CD4-positive, alpha-beta memory T cell (primary cell): ENCODE results near the gene FRMD4B. TPM values are rescaled to one million over a fixed set of nuclear protein-coding genes. Genes with fewer than 3 reads are reported as not detected.
"Not testable (repeated sequence)": the region's sequence is repeated elsewhere in the genome, so short reads cannot be mapped to it uniquely, and the experiment has no call there.

ENCODE experiments used
- CTCF ChIA-PET: fragments of 350-600 bp; sonication (Branson Sonifier 250); formaldehyde crosslinking; loops from one replicate; lab custom pipeline; 2021; ENCODE audit warnings: inconsistent platforms; ENCODE audit not compliant: partially characterized antibody; lab: Charles Lee
- POLR2A ChIA-PET: fragments of 350-600 bp; sonication (Branson Sonifier 250); formaldehyde crosslinking; loops from one replicate; lab custom pipeline; 2021; ENCODE audit not compliant: partially characterized antibody; lab: Charles Lee
- DNase-seq, 5 donors: peaks; one replicate each; pipeline versions ENCODE4 v3.0.0 to v3.0.0-alpha.2; 2020 to 2022; ENCODE audit warnings: mixed read lengths in 1 of 5
- H3K27ac ChIP-seq: one replicate; pipeline ENCODE4 v1.7.0; 2013; ENCODE audit warnings: low read depth, low read length
- H3K27me3 ChIP-seq: 2 replicates; pipeline ENCODE4 v1.7.0; 2013; ENCODE audit warnings: mild to moderate bottlenecking, low read length, moderate library complexity; ENCODE audit not compliant: insufficient read depth
- H3K36me3 ChIP-seq: 2 replicates; pipeline ENCODE4 v1.7.0; 2013; ENCODE audit warnings: mild to moderate bottlenecking, low read length, moderate library complexity; ENCODE audit not compliant: insufficient read depth
- H3K4me1 ChIP-seq: 2 replicates; pipeline ENCODE4 v1.7.0; 2013; ENCODE audit warnings: mild to moderate bottlenecking, low read length, moderate library complexity; ENCODE audit not compliant: insufficient read depth
- H3K4me3 ChIP-seq, 2 donors: one replicate each; pipeline ENCODE4 v1.7.0; 2013; ENCODE audit warnings: low read length in 2 of 2, mild to moderate bottlenecking in 1 of 2
- H3K9me3 ChIP-seq, 2 donors: one replicate each; pipeline ENCODE4 v1.7.0; 2013; ENCODE audit warnings: low read length in 2 of 2, control low read depth in 1 of 2; ENCODE audit not compliant: control insufficient read depth in 1 of 2
- H3K27ac Mint-ChIP-seq, 7 donors: one replicate each; pipeline ENCODE4 v1.8.0; 2020 to 2021; ENCODE audit warnings: mixed read lengths in 7 of 7, mild to moderate bottlenecking in 6 of 7, inconsistent platforms in 3 of 7, moderate library complexity in 3 of 7
- H3K27me3 Mint-ChIP-seq, 2 donors: one replicate each; pipeline ENCODE4 v1.8.0; 2020 to 2021; ENCODE audit warnings: mixed read lengths in 2 of 2
- H3K36me3 Mint-ChIP-seq, 2 donors: one replicate each; pipeline ENCODE4 v1.8.0; 2020 to 2021; ENCODE audit warnings: mixed read lengths in 2 of 2, inconsistent platforms in 1 of 2, mild to moderate bottlenecking in 1 of 2
- H3K4me1 Mint-ChIP-seq, 4 donors: one replicate each; pipeline ENCODE4 v1.8.0; 2020 to 2021; ENCODE audit warnings: mixed read lengths in 4 of 4, mild to moderate bottlenecking in 1 of 4
- H3K4me3 Mint-ChIP-seq, 8 donors: one replicate each; pipeline ENCODE4 v1.8.0; 2020 to 2021; ENCODE audit warnings: mixed read lengths in 8 of 8, mild to moderate bottlenecking in 7 of 8, moderate library complexity in 6 of 8, inconsistent platforms in 3 of 8
- H3K9me3 Mint-ChIP-seq, 8 donors: one replicate each; pipeline ENCODE4 v1.8.0; 2020 to 2021; ENCODE audit warnings: mixed read lengths in 8 of 8, mild to moderate bottlenecking in 5 of 8, inconsistent platforms in 3 of 8, moderate library complexity in 1 of 8
- intact Hi-C: fragments of 100-400 bp; cut with micrococcal nuclease; formaldehyde crosslinking; loops from one replicate; pipeline ENCODE4 v1.15.1; 2023
- polyA plus RNA-seq, 2 donors: library from polyadenylated mRNA; unstranded; fragments of 300-500 nt; fragmentation: Illumina TruSeq; gene quantifications; one replicate each; pipeline ENCODE4 v1.2.3, GENCODE V29; 2021
- total RNA-seq, 2 experiments: library from RNA; stranded (reverse); gene quantifications; one replicate each; pipeline ENCODE4 v1.2.3, GENCODE V29; 2021

FRMD4B gene
- total and polyA plus RNA-seq, 4 experiments from 2014 or later = 3.1 to 18.3 (median 13.5) TPM

DNA sequence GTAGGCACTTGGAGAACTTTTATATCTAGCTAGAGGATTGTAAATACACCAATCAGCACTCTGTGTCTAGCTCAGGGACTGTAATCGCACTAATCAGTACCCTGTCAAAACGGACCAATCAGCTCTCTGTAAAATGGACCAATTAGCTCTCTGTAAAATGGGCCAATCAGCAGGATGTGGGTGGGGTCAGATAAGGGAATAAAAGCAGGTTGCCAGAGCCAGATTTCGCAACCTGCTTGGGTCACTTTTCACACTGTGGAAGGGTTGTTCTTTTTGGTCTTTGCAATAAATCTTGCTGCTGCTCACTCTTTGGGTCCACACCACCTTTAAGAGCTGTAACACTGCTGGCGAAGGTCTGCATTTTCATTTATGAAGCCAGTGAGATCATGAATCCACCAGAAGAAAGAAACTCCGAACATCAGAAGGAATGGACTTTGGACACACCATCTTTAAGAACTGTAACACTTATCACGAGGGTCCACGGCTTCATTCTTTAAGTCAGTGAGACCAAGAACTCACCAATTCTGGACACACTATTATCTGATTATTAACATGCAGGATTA, 125.0 kb downstream of the FRMD4B start:
- H3K27me3 ChIP-seq, intact Hi-C loops, H3K27me3 Mint-ChIP-seq, DNase-seq, H3K4me3 Mint-ChIP-seq, H3K9me3 ChIP-seq, H3K27ac Mint-ChIP-seq, POLR2A ChIA-PET, H3K36me3 ChIP-seq, H3K4me1 Mint-ChIP-seq, H3K27ac ChIP-seq, H3K9me3 Mint-ChIP-seq, H3K4me3 ChIP-seq, CTCF ChIA-PET, H3K36me3 Mint-ChIP-seq, H3K4me1 ChIP-seq: not testable (repeated sequence)

DNA sequence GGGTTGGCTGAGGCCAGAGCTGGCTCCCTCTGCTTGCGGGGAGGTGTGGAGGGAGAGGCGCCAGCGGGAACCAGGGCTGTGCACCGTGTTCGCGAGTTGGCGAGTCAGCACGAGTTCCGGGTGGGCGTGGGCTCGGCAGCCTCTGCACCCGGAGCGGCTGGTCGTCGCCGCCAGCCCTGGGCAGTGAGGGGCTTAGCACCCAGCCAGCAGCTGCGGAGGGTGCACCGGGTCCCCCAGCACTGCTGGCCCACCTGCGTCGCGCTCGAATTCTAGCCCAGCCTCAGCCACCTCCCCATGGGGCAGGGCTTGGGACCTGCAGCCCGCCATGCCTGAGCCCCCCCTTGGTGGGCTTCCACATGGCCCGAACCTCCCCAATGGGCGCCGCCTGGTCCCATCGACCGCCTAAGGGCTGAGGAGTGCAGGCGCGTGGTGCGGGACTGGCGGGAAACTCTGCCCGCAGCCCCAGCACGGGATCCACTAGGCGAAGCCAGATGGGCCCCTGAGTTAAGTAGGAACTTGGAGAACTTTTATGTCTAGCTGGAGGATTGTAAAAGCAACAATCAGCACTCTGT, 125.6 kb downstream of the FRMD4B start:
- no peaks in the 10 kb centered on the region for H3K9me3 Mint-ChIP-seq
- H3K36me3 Mint-ChIP-seq = no peaks in the 10 kb centered on the region
- CTCF ChIA-PET = no interaction called here
- H3K9me3 ChIP-seq = no peaks in the 10 kb centered on the region
- intact Hi-C loops = no loop called here
- H3K27me3 Mint-ChIP-seq = no peaks in the 10 kb centered on the region
- H3K4me3 Mint-ChIP-seq = no peak overlapping the region
- DNase-seq = no peak
- POLR2A ChIA-PET = no interaction called here
- H3K36me3 ChIP-seq = no peaks in the 10 kb centered on the region
- H3K4me1 Mint-ChIP-seq = no peaks in the 10 kb centered on the region
- H3K4me3 ChIP-seq = no peak overlapping the region
- no peak overlapping the region for H3K27ac Mint-ChIP-seq
- no peaks in the 10 kb centered on the region for H3K27me3 ChIP-seq
- no peaks in the 10 kb centered on the region for H3K4me1 ChIP-seq
- H3K27ac ChIP-seq = no peak overlapping the region

DNA sequence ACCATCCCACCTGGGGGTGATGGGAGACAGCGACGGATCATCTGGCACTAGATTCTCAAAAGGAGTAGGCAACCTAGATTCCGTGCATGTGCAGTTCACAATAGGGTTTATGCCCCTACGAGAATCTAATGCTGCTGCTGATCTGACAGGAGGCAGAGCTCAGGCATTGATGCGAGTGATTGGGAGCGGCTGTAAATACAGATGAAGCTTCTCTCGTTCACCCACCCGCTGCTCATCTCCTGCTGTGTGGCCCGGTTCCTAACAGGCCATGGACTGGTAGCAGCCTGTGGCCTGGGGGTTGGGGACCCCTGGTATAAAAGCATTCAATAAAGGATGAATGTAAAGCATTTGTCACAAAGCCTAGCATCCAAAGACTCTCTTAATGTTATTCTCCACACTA, 126.8 kb downstream of the FRMD4B start:
- Mint-ChIP-seq H3K9me3 (no peaks in the 10 kb centered on the region), H3K4me3 (no peak overlapping the region)

DNA sequence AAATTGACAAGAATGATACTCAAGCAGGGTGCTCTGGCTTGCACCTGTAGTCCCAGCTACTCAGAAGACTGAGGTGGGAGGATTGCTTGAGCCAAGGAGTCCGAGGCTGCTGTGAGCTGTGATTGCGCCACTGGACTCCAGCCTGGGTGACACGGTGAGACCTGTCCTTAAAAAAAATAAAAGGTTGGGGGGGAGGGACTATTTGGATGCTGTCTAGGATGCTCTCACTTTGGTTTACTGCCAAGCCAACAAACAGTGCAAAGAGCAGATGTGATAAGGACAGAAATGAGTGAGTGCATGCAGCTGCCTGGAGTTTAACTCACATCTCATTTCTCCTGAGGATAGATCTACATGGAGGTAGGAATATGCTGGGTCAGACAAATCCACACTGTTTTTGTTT, 130.0 kb downstream of the FRMD4B start:
- intact Hi-C loops = no loop called here
- H3K4me3 Mint-ChIP-seq = no peak overlapping the region
- CTCF ChIA-PET = interaction anchor here (0.9 kb wide), 1 partner anchor 136 kb away, joined by 4 read pairs; no protein-coding TSS in a partner anchor

More for the DNA sequence above, 126.8 kb downstream of the FRMD4B start:
- no peaks in the 10 kb centered on the region for H3K4me1 ChIP-seq
- POLR2A ChIA-PET = no interaction called here
- Mint-ChIP-seq H3K36me3 (no peaks in the 10 kb centered on the region), H3K4me1 (no peaks in the 10 kb centered on the region), H3K27me3 (no peaks in the 10 kb centered on the region), H3K27ac (no peak overlapping the region)
- CTCF ChIA-PET = interaction anchor here (0.8 kb wide), 1 partner anchor 18 kb away, joined by 3 read pairs; no protein-coding TSS in a partner anchor
- H3K4me3 ChIP-seq = no peak overlapping the region
- no peaks in the 10 kb centered on the region for H3K27me3 ChIP-seq
- no peak for DNase-seq
- H3K27ac ChIP-seq = no peak overlapping the region
- intact Hi-C loops = no loop called here
- no peaks in the 10 kb centered on the region for H3K9me3 ChIP-seq
- no peaks in the 10 kb centered on the region for H3K36me3 ChIP-seq

GRCh38 chr3:69254351-69254750, 131.5 kb downstream of the FRMD4B start:
- Histone ChIP-seq H3K27ac (no peak overlapping the region), H3K9me3 (no peaks in the 10 kb centered on the region), H3K4me3 (no peak overlapping the region), H3K36me3 (no peaks in the 10 kb centered on the region), H3K27me3 (no peaks in the 10 kb centered on the region), H3K4me1 (peaks cover 4% of the 10 kb centered on the region)
- Mint-ChIP-seq H3K36me3 (no peaks in the 10 kb centered on the region), H3K4me1 (peaks cover 5 to 10% (median 8%) of the 10 kb centered on the region in 4 donors), H3K9me3 (no peaks in the 10 kb centered on the region), H3K27me3 (no peaks in the 10 kb centered on the region), H3K27ac (no peak overlapping the region), H3K4me3 (no peak overlapping the region)
- DNase-seq = no peak
- intact Hi-C loops = no loop called here
- CTCF ChIA-PET = interaction anchor here (1.4 kb wide), 1 partner anchor 93 kb away, joined by 3 read pairs; no protein-coding TSS in a partner anchor
- POLR2A ChIA-PET = no interaction called here

More for the DNA sequence above, 130.0 kb downstream of the FRMD4B start:
- Mint-ChIP-seq H3K36me3 (no peaks in the 10 kb centered on the region), H3K27me3 (no peaks in the 10 kb centered on the region), H3K9me3 (no peaks in the 10 kb centered on the region), H3K4me1 (no peaks in the 10 kb centered on the region), H3K27ac (no peak overlapping the region)
- Histone ChIP-seq H3K27me3 (no peaks in the 10 kb centered on the region), H3K36me3 (no peaks in the 10 kb centered on the region), H3K27ac (no peak overlapping the region), H3K4me1 (no peaks in the 10 kb centered on the region), H3K9me3 (no peaks in the 10 kb centered on the region), H3K4me3 (no peak overlapping the region)
- POLR2A ChIA-PET = no interaction called here
- DNase-seq = no peak

DNA sequence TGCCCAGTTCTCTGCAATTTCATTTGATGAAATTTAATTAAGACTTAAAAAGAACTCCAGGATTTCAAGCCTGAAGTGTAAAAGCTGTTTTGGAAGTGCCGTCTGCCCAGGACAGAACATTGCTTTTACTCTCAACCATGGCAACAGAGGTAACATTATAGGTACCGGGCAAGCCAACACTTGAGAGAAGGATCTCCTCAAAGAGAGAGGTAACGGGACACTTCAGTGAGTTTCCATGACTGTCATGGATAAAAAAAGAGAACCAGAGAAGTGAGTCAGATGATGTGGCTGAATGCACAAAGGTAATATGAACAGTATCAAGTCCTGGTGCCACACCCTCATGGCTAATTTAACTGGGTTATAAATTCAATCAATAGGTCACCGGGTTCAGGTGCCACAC, 133.3 kb downstream of the FRMD4B start:
- CTCF ChIA-PET = no interaction called here
- H3K9me3 Mint-ChIP-seq = no peaks in the 10 kb centered on the region
- intact Hi-C loops = no loop called here

GRCh38 chr3:69252141-69252540, 133.7 kb downstream of the FRMD4B start:
- H3K27ac Mint-ChIP-seq = no peak overlapping the region

More for the DNA sequence above, 133.3 kb downstream of the FRMD4B start:
- Mint-ChIP-seq H3K27ac (no peak overlapping the region), H3K4me1 (peaks cover 11 to 19% (median 14%) of the 10 kb centered on the region in 4 donors), H3K36me3 (no peaks in the 10 kb centered on the region), H3K4me3 (no peak overlapping the region), H3K27me3 (no peaks in the 10 kb centered on the region)
- POLR2A ChIA-PET = interaction anchor here (1.1 kb wide), 1 partner anchor 16 kb away, joined by 3 read pairs; no protein-coding TSS in a partner anchor
- Histone ChIP-seq H3K27ac (no peak overlapping the region), H3K27me3 (no peaks in the 10 kb centered on the region), H3K36me3 (no peaks in the 10 kb centered on the region), H3K4me3 (no peak overlapping the region), H3K4me1 (peaks cover 12% of the 10 kb centered on the region), H3K9me3 (no peaks in the 10 kb centered on the region)
- no peak for DNase-seq

More at GRCh38 chr3:69252141-69252540, 133.7 kb downstream of the FRMD4B start:
- intact Hi-C loops = no loop called here
- no peak for DNase-seq
- Histone ChIP-seq H3K4me3 (no peak overlapping the region), H3K36me3 (no peaks in the 10 kb centered on the region), H3K27me3 (no peaks in the 10 kb centered on the region), H3K27ac (no peak overlapping the region), H3K4me1 (peaks cover 12% of the 10 kb centered on the region), H3K9me3 (no peaks in the 10 kb centered on the region)
- ChIA-PET CTCF (no interaction called here), POLR2A (interaction anchor here (1.1 kb wide), 1 partner anchor 15 kb away, joined by 3 read pairs; no protein-coding TSS in a partner anchor)
- H3K27me3 Mint-ChIP-seq = no peaks in the 10 kb centered on the region
- no peaks in the 10 kb centered on the region for H3K36me3 Mint-ChIP-seq
- no peak overlapping the region for H3K4me3 Mint-ChIP-seq
- no peaks in the 10 kb centered on the region for H3K9me3 Mint-ChIP-seq
- peaks cover 11 to 19% (median 14%) of the 10 kb centered on the region in 4 donors for H3K4me1 Mint-ChIP-seq
